HuH-7 (cell line): ENCODE measurements around the gene DYNLT5.
"Not testable (repeated sequence)": the region's sequence is repeated elsewhere in the genome, so short reads cannot be mapped to it uniquely, and the experiment has no call there.

Experiments used
- DNase-seq: peaks from one replicate; pipeline ENCODE4 v3.0.0; 2011; ENCODE audit warnings: low spot score

Gene DYNLT5

DNA sequence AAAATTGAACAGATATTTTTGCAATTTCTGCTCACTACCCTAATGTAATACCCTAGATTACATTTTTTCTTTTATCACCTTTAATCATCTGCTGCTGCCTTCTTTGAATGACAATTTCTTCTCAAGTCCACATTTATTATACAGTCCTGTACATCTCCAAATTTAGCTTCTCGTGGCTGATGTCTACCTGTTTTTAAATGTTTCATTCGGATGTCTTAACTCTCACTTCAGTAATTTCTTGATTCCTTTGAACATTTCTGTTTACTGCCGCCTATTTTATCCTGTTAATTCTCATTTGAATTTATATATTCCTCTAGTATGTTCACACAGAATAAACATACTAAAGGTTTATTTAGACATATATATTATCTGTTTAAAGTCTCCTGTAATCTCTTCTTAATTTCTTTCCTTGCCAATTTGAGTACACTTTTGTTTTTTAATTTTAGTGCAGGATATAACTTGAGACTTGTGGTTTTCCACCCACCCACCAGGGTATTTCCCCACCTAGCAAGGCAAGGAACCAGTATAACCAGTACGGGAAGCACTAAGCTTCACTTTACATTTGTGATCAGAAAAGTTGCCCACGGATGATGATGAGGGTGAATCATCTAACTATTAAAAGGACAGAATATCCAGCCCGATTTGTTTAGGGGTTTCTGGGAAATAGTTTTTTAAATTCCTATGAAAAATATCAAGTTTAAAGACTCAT is 36.1 kb downstream of the DYNLT5 start:
- no peak for DNase-seq

DNA sequence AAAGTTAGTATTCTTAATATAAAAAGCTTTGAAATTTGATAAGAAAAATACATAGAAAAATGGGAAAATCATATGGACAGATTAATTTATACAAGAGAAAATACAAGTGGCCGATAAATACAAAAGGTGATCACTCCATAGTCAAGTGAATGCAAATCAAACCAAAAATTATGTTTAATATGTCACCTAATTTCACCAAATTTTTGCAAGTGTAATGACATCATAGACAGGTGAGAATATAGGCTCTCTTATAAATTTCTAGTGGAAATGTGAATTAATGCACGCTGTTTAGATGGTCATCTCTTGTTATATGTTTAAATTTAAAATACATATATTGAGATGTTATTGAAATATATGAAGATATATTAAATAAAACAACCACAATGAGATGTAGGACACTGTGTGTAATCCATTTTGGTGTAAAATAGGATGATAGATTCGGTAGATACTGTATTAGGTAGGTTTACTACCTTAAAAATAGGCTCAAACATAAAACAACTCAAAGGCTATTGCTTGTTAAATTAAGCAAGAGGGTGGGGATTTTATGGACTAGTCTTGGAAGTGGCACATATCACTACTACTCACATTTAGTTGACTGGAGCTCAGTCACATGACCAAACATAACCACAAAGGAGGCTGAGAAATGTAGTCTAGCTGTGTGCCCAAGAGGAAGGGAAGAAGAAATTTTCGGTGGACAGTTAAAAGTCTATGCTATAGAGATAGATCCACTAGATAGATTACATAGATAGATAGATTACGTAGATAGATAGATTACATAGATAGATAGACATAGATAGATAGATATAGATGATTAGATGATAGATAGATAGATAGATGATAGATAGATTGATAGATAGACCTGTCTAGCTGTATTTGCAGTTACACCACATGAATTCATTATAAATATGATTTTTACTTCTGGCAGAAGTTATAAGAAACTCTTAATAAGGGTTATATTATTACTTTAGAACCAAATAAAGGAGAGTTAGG is 39.7 kb downstream of the DYNLT5 start:
- DNase-seq, result no peak

DNA sequence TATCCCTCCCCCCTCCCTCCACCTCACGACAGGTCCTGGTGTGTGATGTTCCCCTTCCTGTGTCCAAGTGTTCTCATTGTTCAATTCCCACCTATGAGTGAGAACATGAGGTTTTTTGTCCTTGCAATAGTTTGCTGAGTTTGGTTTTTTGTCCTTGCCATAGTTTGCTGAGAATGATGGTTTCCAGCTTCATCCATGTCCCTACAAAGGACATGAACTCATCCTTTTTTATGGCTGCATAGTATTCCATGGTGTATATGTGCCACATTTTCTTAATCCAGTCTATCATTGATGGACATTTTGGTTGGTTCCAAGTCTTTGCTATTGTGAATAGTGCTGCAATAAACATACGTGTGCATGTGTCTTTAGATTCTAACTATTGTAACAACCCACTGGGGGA is 43.6 kb downstream of the DYNLT5 start:
- not testable (repeated sequence) for DNase-seq

DNA sequence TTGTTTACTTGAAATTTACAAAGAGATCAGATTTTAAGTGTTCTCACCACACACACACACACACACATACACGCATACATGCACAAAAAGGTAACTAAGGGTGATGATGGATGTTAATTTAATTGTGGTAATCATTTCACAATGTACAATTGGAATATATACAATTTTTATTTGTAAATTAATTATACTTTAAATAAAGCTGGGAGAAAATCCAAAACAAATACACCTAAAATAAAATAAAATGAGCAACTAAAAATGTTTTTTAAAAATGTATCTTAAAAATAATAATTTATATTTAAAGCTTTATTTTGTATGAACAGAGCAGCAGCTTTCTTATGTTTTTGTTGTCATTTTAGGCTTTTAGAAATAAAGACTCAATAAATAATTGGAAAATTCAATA is 57.0 kb downstream of the DYNLT5 start:
- DNase-seq, result no peak

DNA sequence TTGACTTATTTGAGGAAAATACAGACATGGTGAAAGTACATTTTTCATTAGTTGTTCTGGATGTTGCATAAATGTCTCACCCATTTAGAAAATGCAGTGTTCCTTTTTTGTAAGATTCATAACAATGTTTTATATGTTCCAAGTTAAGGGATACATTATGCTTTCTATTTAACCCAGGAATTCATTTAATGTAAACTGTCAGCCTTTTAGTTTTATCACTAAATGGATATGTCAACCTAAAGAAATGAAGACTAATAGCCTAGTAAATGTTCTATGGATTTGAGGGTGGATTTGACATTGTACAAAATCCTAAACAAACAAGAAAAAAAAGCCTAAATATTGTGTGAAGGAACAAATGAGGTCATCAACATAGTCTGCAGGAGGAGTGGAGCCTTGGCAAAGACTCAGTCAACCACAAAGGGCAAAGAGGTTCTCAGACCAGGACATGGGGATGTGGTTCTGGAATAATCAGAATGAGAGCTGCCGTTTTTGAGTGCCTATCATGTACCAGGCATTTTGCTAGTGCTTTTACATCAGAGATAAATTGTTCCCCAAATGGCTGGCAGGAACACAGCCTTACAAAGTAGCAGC is 57.6 kb downstream of the DYNLT5 start:
- no peak for DNase-seq

DNA sequence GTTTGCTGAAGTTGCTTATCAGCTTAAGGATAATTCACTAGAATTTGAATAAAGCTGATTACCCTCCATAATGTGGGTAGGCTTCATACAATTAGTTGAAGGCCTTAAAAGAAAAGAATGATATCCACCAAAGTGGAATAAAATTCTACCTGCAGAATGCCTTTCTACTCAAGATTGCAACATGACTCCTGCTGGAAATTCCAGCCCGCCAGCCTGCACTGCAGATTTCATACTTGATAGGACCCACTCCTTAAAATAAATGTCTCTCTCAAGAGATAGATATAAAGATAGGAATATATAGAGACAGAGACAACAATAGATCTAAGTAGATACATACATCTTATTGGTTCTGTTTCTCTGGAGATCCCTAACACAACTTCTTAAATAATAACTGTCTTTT is 72.5 kb downstream of the DYNLT5 start:
- no peak for DNase-seq
